Adrenal gland (tissue), 12 donors: Measurements from ENCODE around the gene SCFD2. TPM values are rescaled to one million over a fixed set of nuclear protein-coding genes. Genes with fewer than 3 reads are reported as not detected.
A peak's percentile ranks its signal among the peaks of the same experiment; 100 is the strongest.

Source experiments
- DNase-seq, 7 donors: peaks; one replicate each; pipeline ENCODE4 v3.0.0-alpha.2; 2019 to 2020
- H3K27ac ChIP-seq, 5 donors: fragments of 200-600 bp; sonication (generic) in 4 of 5; 1 replicate in 3 of 5; 2 replicates in 2 of 5; pipeline versions ENCODE4 v1.5.1 to v1.8.0; 2016 to 2020; ENCODE audit warnings: mild to moderate bottlenecking in 1 of 5
- H3K27me3 ChIP-seq: fragments of 200-600 bp; 2 replicates; pipeline ENCODE4 v1.8.0; 2021
- H3K36me3 ChIP-seq, 2 donors: fragments of 200-600 bp; replicated peaks in 1 of 2; 1 replicate in 1 of 2; 2 replicates in 1 of 2; pipeline versions ENCODE4 v1.5.1 to v1.8.0; 2018 to 2022
- H3K4me1 ChIP-seq, 2 donors: fragments of 200-600 bp; replicated peaks in 1 of 2; 1 replicate in 1 of 2; 2 replicates in 1 of 2; pipeline versions ENCODE4 v1.5.1 to v1.8.0; 2018 to 2021
- H3K4me3 ChIP-seq, 4 donors: fragments of 200-600 bp; sonication (generic) in 3 of 4; one replicate each; pipeline ENCODE4 v1.5.1; 2016 to 2018
- H3K9me3 ChIP-seq, 3 donors: fragments of 200-600 bp; sonication (generic) in 1 of 3; replicated peaks in 1 of 3; 1 replicate in 2 of 3; 2 replicates in 1 of 3; pipeline versions ENCODE4 v1.5.1 to v1.8.0; 2016 to 2021
- CTCF ChIP-seq, 6 experiments: fragments of 450-650 bp in 4 of 6; fragments of 200-600 bp in 2 of 6; sonication (generic) in 1 of 6; IDR thresholded peaks; 1 replicate in 5 of 6; 2 replicates in 1 of 6; pipeline versions ENCODE4 v1.5.1 to v1.8.0; 2016 to 2021; ENCODE audit warnings: antibody characterized with exemption in 6 of 6, mild to moderate bottlenecking in 2 of 6, moderate library complexity in 1 of 6
- POLR2A ChIP-seq, 2 donors: fragments of 450-650 bp; IDR thresholded peaks; one replicate each; pipeline ENCODE4 v1.6.1; 2017; ENCODE audit warnings: antibody characterized with exemption in 2 of 2, mild to moderate bottlenecking in 2 of 2, moderate library complexity in 1 of 2
- WGBS, 4 donors: extraction: QIAGEN DNeasy Blood & Tissue Kit in 2 of 4; methylation state at CpG; one replicate each; pipeline versions ENCODE4 v1.1.5 to v1.1.7; 2013 to 2017; 5-methylcytosine and 5-hydroxymethylcytosine counted together
- intact Hi-C, 2 donors: fragments of 100-400 bp; cut with DNase I; formaldehyde crosslinking; loops; one replicate each; pipeline versions ENCODE4 v1.14.1 to v1.15.0; 2022 to 2023
- polyA plus RNA-seq, 3 donors: library from polyadenylated mRNA; stranded (reverse); fragments of 200-250 nt in 2 of 3; fragments of 350-450 nt in 1 of 3; fragmentation: Illumina TruSeq in 1 of 3; extraction: RNeasy Lipid Tissue Mini Kit (QIAGEN cat#74804) in 1 of 3; gene quantifications; one replicate each; pipeline ENCODE4 v1.2.3, GENCODE V29; 2013 to 2014
- total RNA-seq, 9 donors: library from RNA; depleted of rRNA in 4 of 9; stranded (reverse); fragments of >200 nt in 4 of 9; fragments of 120-200 nt in 1 of 9; fragmentation: NEBNext Ultra II Directional in 1 of 9; extraction: Animal tissue kit (Norgen Biotek cat#: 25700) in 1 of 9; gene quantifications; one replicate each; pipeline versions ENCODE4 v1.1.0 to v1.2.4, GENCODE V29; 2013 to 2023
- donor health status: healthy with polysubstance abuse.
- donor health status: Bipolar disorder and iron deficiency.
- donor health status: DM: yes; HTN: yes; CAD: no.
- donor health status: DM: no; HTN: no; CAD: no.
- donor health status: DM: no; HTN: no; CAD: no.
- donor health status: DM: yes; HTN: yes; CAD: no.

The SCFD2 gene
- total and polyA plus RNA-seq, 12 donors: 5.2 to 34.9 (median 23.4) TPM

- no peaks in the 10 kb centered on the region for H3K27me3 ChIP-seq
- DNase-seq: no peak
- peaks cover 26 to 27% of the 10 kb centered on the region in 2 donors for H3K4me1 ChIP-seq
- H3K36me3 ChIP-seq: no peaks in the 10 kb centered on the region
- H3K9me3 ChIP-seq: no peaks in the 10 kb centered on the region
- TF ChIP-seq CTCF (IDR thresholded peaks at IDR 0.05) (no peak), POLR2A (IDR thresholded peaks at IDR 0.05) (no peak)
- H3K27ac ChIP-seq: no peak overlapping the region
- WGBS, 4 donors: 83 to 96% (median 91%) methylated on average over 8 to 9 of the region's 9 CpGs
- intact Hi-C loops: loop anchor here in 1 of 2 donors (10.0 kb wide), 1 partner anchor 150 kb away; no protein-coding TSS in a partner anchor
- no peak overlapping the region for H3K4me3 ChIP-seq
Observed at GRCh38 chr4:52865300-52865699, 500.6 kb downstream of the SCFD2 start.

GRCh38 chr4:52864793-52865192 lies 501.1 kb downstream of the SCFD2 start:
- H3K9me3 ChIP-seq: no peaks in the 10 kb centered on the region
- WGBS, 4 donors: 55 to 74% (median 67%) methylated on average over 5 of the region's 5 CpGs
- H3K27ac ChIP-seq: no peak overlapping the region
- H3K36me3 ChIP-seq: no peaks in the 10 kb centered on the region
- no peak for DNase-seq
- H3K4me3 ChIP-seq: no peak overlapping the region
- TF ChIP-seq CTCF (IDR thresholded peaks at IDR 0.05) (no peak), POLR2A (IDR thresholded peaks at IDR 0.05) (no peak)
- intact Hi-C loops: loop anchor here in 1 of 2 donors (10.0 kb wide), 1 partner anchor 150 kb away; no protein-coding TSS in a partner anchor
- no peaks in the 10 kb centered on the region for H3K27me3 ChIP-seq
- H3K4me1 ChIP-seq: peaks cover 26 to 27% of the 10 kb centered on the region in 2 donors

- no peak for DNase-seq
- intact Hi-C loops: loop anchor here in 1 of 2 donors (10.0 kb wide), 1 partner anchor 149 kb away; no protein-coding TSS in a partner anchor
- WGBS, 4 donors: 65 to 82% (median 73%) methylated on average over 5 to 6 of the region's 6 CpGs
- Histone ChIP-seq H3K9me3 (no peaks in the 10 kb centered on the region), H3K4me1 (peaks cover 15 to 18% of the 10 kb centered on the region in 2 donors), H3K36me3 (no peaks in the 10 kb centered on the region), H3K27ac (no peak overlapping the region), H3K4me3 (peak overlapping the region in 1 of 4 donors; percentile 74), H3K27me3 (no peaks in the 10 kb centered on the region)
- TF ChIP-seq CTCF (IDR thresholded peaks at IDR 0.05) (no peak), POLR2A (IDR thresholded peaks at IDR 0.05) (no peak)
Observed at GRCh38 chr4:52863324-52863723, 502.5 kb downstream of the SCFD2 start.

DNA sequence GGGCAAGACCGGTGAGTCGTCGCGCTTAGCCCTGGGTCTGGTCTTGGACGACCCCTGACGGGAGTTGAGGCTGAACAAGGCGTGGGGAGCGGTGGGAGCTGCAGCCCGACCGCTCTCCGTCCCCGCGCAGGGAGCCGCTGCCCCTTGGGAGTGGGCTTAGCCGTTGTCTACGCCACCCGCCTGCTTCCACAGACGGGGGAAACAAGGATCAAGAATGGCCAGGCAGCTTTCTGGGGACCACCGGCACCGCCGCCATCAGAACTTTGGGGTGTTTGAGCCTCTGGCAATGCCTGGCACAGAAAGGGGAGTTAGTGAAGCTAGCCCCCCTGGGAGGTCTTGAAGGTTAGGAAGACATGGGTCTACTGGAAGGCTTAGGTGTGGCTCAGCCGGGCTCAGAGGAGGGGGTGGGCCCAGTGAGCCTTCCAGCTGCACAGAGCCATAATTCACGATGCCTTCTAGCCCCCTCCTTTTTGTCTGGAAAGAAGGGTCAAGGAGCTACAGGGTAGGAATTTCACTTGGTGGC lies 503.2 kb downstream of the SCFD2 start:
- H3K36me3 ChIP-seq: no peaks in the 10 kb centered on the region
- H3K4me1 ChIP-seq: peaks cover 13 to 14% of the 10 kb centered on the region in 2 donors
- WGBS, 4 donors: 11 to 39% (median 18%) methylated on average over 2 to 23 of the region's 23 CpGs
- H3K4me3 ChIP-seq: peak overlapping the region in 2 of 4 donors; percentile 74 to 84
- H3K27ac ChIP-seq: peak overlapping the region in 1 of 5 donors; percentile 32
- no peaks in the 10 kb centered on the region for H3K9me3 ChIP-seq
- TF ChIP-seq CTCF (IDR thresholded peaks at IDR 0.05) (no peak), POLR2A (IDR thresholded peaks at IDR 0.05) (no peak)
- intact Hi-C loops: loop anchor here in 1 of 2 donors (10.0 kb wide), 1 partner anchor 148 kb away; no protein-coding TSS in a partner anchor
- H3K27me3 ChIP-seq: no peaks in the 10 kb centered on the region
- DNase-seq: no peak
